GM18870 (cell line): ENCODE results near the gene PTTG1IP.

Experiments used
- ATAC-seq: cut with Tn5 transposase; IDR thresholded peaks from one replicate; pipeline ENCODE4 v1.9.1; 2021; ENCODE audit warnings: moderate library complexity; ENCODE audit not compliant: unreplicated experiment

The PTTG1IP gene

DNA sequence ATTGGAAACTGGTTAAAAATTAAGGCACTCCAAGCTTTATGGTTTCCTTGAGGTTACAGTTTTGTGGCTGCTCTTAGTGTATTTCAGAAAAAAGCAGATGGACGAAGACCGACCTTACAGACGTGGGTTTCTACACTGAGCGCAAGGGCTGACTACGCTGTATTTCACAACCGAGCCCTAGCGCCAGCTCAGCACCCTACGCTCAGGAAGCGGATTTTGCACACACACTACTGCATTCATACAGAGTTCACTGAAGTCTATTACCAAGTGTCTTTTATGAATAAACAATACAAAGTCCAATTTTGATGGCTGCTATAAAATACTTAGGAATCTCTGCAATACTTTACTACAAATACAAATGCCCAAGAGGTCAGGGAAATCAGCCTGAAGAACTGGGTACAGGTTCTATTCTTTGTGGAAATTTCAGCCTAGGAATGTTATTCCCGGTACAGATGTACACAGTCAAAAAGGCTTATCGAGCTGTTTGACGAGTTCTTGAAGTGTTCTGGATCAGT is 23.8 kb downstream of the PTTG1IP start:
- no peak for ATAC-seq

GRCh38 chr21:44848821-44849521 is 24.5 kb downstream of the PTTG1IP start:
- no peak for ATAC-seq

- ATAC-seq, result no peak
Observed at GRCh38 chr21:44847261-44848056, 26.0 kb downstream of the PTTG1IP start.

DNA sequence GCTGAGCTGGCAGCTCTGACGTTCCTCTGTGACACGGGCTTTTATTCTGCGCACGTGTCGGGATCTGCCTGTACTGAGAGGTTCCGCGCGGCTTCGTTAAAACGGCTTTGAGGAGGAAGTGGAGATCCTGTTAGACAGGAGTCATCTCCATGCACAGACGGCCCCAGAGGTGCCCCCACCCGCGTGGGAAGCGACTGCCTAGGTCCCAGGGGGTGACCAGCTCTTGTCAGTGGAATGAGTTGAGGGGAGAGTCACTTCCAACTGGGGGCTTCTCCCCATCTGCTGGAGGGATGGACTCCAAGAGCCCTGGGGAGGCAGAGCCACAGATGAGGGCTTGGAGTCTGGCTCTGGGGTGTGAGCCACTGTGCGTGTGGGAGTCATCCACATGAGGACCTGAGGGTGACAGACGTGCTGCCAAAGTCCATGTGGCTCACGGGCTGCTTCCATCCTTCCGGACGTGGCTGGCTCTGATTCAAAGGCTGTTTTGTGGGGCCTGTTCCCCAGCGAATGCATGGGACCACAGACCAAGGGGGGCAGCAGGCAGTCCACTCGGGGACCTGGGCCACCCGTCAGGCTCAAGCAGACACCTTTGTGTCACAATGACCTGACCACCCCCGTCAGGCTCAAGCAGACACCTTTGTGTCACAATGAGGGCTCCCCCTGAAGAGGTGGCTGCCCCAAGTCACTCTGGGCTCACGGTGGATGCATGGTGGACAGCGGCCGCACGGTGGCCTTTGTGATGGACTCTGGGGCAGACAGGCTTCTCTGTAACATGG is 26.8 kb downstream of the PTTG1IP start:
- ATAC-seq, result no peak

DNA sequence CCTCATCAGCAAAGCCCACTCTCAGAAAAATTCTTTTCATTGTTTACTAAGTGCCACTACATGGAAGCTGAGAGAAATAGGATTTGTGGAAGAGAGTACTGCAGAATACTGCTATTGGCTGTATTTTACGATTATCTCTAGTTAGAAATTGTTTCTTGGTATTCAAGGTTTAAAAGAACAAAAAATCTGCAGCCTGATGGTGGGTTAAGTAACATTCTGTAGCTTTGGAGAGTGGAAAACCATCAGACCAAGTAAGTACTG is 27.3 kb downstream of the PTTG1IP start:
- no peak for ATAC-seq

GRCh38 chr21:44845418-44846223 is 27.9 kb downstream of the PTTG1IP start:
- ATAC-seq, result no peak

- no peak for ATAC-seq
Observed at GRCh38 chr21:44844256-44844655, 29.2 kb downstream of the PTTG1IP start.

DNA sequence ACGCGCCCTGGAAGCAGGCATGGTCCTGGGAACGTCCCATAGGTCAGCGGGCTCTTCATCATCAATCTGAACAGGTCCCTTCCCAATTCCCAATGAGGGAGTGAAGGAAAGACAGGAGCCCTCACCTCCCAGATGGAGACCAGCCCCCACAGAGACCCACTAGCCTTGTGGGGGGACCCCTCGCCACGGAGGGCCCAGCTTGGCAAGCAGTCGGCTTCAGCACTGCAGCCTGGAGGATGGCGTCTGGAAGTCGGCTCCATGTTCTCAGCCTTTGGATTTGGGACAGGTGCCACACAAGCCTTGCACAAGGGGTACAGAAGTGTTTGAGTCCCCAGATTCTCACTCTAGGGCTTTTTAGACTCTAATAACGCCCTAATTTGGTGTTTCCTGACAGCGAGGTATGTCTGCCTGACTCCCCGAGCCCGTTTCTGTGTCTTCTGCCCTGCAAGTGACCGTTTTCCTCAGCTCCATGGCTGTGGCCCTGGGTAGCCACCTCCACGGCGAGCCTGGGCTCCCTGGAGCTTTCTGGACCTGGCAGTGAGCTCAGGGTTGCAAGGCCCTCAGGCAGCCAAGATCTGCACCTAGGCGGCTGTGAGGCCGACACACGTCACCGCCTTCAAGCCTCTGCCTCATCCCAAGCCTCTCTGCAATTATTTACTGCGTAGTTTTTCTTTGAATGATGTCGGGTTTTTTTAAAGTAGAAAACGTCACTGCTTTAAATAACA is 30.6 kb downstream of the PTTG1IP start:
- no peak for ATAC-seq

DNA sequence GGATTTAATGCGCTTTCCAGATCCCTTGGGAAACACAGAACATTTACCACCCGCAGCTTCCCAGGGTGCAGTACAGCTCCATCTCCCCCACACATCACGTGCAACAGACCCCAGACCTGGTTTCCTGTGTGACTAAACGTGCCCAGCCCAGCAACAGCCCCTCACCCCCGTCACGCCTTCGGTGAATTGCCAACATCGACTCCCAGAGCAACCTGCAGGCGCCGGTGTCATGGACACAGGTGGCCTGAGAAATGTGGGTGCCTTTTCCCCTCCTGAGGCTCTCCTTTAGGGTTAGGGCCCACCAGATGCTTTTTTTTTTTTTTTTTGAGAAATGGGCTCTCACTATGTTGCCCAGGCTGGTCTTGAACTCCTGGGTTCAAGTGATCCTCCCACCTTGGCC is 31.4 kb downstream of the PTTG1IP start:
- no peak for ATAC-seq

DNA sequence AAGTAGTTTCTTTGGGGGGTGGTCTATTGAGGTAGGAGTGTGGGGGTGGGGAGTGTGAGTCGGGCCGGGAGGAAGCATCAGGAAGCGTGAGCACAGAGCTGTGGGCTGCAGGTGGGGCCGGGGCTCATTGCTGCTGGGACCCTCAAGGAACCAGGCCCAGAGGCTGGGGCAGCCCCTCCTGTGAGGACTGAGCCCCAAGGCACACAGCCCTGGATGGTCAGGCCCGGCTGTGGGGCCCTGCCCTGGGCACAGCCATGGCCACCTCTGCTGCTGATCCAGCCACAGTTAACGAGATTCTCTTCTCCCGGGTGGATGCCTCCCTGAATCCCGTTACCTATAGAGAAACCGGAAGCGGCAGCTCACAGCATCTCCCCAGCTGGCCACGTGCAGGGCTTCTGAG is 32.7 kb downstream of the PTTG1IP start:
- ATAC-seq, result no peak

DNA sequence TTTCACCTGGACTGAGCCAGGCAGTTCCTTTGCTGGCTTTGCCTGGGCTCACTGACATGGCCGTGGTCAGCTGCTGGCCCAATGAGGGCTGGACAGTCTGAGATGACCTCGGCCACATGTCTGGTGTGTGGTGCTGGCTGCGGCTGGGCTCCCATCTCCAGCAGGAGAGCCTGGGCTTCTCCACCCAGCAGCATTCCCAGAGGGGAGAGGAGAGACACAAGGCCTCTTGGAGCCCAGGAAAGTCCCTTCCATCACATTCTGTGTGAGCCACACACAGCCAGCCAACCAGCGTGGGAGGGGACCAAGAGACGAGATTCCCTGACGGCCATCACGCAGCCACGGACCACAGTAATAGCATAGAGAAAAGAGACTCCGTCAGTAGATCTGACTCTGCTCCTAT is 34.5 kb downstream of the PTTG1IP start:
- ATAC-seq, result no peak

- no peak for ATAC-seq
Observed at GRCh38 chr21:44838039-44838895, 35.2 kb downstream of the PTTG1IP start.

DNA sequence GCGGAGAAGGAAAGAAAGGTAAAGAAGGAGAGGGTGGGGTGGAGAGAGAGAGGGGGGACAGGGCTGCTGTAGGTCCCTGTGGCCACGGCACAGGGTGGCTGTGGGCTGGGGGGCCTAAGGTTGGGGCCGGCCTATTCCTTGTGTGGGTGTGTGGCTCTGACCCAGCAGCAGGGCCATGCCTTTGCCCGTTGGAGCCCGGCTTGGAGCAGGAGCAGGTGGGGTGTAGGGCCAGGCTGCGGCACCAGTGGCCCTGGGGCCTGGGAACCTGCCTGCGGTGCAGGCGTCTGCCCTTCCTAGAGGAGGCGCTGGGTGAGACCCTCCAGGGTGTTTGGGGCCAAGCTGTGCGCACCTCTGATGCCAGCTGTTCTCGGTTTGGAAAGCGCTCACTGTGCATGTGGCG is 36.0 kb downstream of the PTTG1IP start:
- no peak for ATAC-seq

DNA sequence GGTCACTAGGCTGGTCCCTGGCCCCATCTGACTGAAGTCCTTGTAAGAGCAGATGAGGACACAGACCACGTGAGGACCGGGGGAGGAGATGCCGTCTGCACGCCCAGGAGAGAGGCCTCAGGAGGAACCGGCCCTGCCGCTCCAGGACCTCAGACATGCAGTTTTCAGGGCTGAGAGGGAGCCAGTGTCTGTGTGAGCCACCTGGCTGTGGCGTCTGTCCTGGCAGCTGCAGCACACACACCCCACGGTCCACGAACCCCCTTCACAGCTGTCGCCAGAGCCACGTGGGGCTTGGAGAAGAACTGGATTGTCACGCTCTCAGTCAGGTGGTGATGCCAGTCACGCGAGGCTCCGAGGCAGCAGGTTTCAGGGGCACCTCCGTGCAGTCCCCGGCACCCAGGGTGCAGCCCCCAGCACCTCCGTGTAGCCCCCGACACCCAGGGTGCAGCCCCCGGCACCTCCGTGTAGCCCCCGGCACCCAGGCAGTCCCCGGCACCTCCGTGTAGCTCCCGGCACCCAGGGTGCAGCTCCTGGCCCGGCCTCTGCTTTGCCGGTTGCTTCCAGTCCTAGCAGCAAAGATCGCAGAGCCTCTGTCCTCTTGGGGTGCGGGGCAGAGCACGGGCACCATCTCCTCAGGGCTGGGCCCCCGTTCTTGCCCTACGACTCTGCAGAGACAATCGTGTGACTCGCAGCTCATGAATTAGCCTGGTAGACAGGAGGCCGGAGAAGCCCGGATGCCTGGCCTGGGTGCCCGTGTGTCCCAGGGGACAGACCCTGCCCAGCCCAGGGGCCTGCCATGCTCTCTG is 36.6 kb downstream of the PTTG1IP start:
- ATAC-seq, result no peak

DNA sequence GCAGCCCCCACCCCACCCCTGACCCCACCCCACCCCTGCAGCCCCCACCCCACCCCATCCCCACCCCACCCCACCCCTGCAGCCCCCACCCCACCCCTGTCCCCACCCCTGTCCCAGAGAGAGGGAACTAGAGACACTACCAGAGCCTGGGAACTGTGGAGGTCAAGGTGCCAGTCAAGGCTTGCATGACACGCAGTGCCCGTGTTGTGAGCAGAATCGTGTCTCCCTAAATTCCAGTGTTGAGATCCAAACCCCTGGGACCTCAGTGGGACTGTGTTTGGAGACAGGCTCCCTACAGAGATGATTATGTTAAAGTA is 37.2 kb downstream of the PTTG1IP start:
- ATAC-seq, result no peak

GRCh38 chr21:44835647-44835973 is 37.9 kb downstream of the PTTG1IP start:
- ATAC-seq, result no peak

GRCh38 chr21:44834951-44835646 is 38.4 kb downstream of the PTTG1IP start:
- ATAC-seq, result no peak

GRCh38 chr21:44834231-44834950 is 39.1 kb downstream of the PTTG1IP start:
- no peak for ATAC-seq
